A673 (cell line): Measurements from ENCODE around the gene TSR3. TPM values are rescaled to one million over a fixed set of nuclear protein-coding genes. Genes with fewer than 3 reads are reported as not detected.

Experiments
- BruUV-seq: library from RNA; stranded (reverse); fragments of 400-500 nt; replicated peaks from 2 replicates; lab custom pipeline; 2021; lab: Mats Ljungman, UMichigan
- CTCF ChIA-PET: fragments of 300-600 bp; sonication (Branson Sonifier 250); formaldehyde crosslinking; loops from one replicate; lab custom pipeline; 2022; ENCODE audit warnings: antibody characterized with exemption; lab: Charles Lee
- POLR2A ChIA-PET: fragments of 300-600 bp; sonication (Branson Sonifier 250); formaldehyde crosslinking; loops from one replicate; lab custom pipeline; 2022; ENCODE audit warnings: antibody characterized with exemption; ENCODE audit not compliant: low non-redundant PET; lab: Charles Lee
- DNase-seq: peaks from one replicate; pipeline ENCODE4 v3.0.0-alpha.2; 2015; ENCODE audit warnings: low spot score
- H3K27ac ChIP-seq: fragments of 200-600 bp; sonication (generic); 2 replicates; pipeline ENCODE4 v1.5.1; 2016; ENCODE audit warnings: mixed run types, low read depth, mild to moderate bottlenecking, mixed read lengths, antibody characterized with exemption, low read length; ENCODE audit not compliant: poor library complexity, severe bottlenecking
- H3K27me3 ChIP-seq: fragments of 200-600 bp; sonication (generic); replicated peaks from 2 replicates; pipeline ENCODE4 v1.6.1; 2017; ENCODE audit warnings: mixed run types, low read depth, mild to moderate bottlenecking, mixed read lengths, antibody characterized with exemption, low read length; ENCODE audit not compliant: insufficient read depth, poor library complexity
- H3K36me3 ChIP-seq: fragments of 200-600 bp; sonication (generic); 2 replicates; pipeline ENCODE4 v1.6.1; 2016; ENCODE audit warnings: mixed run types, mild to moderate bottlenecking, mixed read lengths, antibody characterized with exemption, low read length; ENCODE audit not compliant: insufficient read depth, poor library complexity, severe bottlenecking
- H3K4me1 ChIP-seq: fragments of 200-600 bp; sonication (generic); 2 replicates; pipeline ENCODE4 v1.6.1; 2017; ENCODE audit warnings: mixed run types, mild to moderate bottlenecking, mixed read lengths, antibody characterized with exemption, low read length; ENCODE audit not compliant: insufficient read depth, poor library complexity, severe bottlenecking
- H3K4me3 ChIP-seq: fragments of 200-600 bp; sonication (generic); 2 replicates; pipeline ENCODE4 v1.5.1; 2016; ENCODE audit warnings: low read depth, mixed run types, mild to moderate bottlenecking, mixed read lengths, low read length; ENCODE audit not compliant: poor library complexity, severe bottlenecking
- H3K9me3 ChIP-seq: fragments of 200-600 bp; sonication (generic); 2 replicates; pipeline ENCODE4 v1.6.1; 2016; ENCODE audit warnings: mixed run types, low read depth, mild to moderate bottlenecking, mixed read lengths, antibody characterized with exemption, low read length; ENCODE audit not compliant: poor library complexity, severe bottlenecking
- CTCF ChIP-seq: fragments of 300-800, 200-600 bp; sonication (generic); conservative IDR thresholded peaks from 2 replicates; pipeline ENCODE4 v1.5.1; 2017; ENCODE audit warnings: low read depth, mild to moderate bottlenecking, antibody characterized with exemption, low read length, moderate library complexity, mixed read lengths
- EZH2 ChIP-seq: fragments of 200-600 bp; sonication (generic); IDR thresholded peaks from 2 replicates; pipeline ENCODE4 v1.6.1; 2017; ENCODE audit warnings: borderline replicate concordance, low read depth, mild to moderate bottlenecking, mixed read lengths, antibody characterized with exemption, low read length; ENCODE audit not compliant: poor library complexity, severe bottlenecking
- intact Hi-C: fragments of 100-400 bp; cut with micrococcal nuclease; formaldehyde crosslinking; loops from one replicate; pipeline ENCODE4 v1.10.0; 2022; ENCODE audit not compliant: unreplicated experiment
- total RNA-seq: library from RNA; stranded (reverse); gene quantifications from 2 replicates; pipeline ENCODE4 v1.2.3, GENCODE V29; 2021

TSR3 gene
- total RNA-seq, 1 experiment from 2014 or later = 57.2 TPM

GRCh38 chr16:1325673-1326371 is 25.9 kb downstream of the TSR3 start:
- H3K9me3 ChIP-seq = no peaks in the 10 kb centered on the region
- no peaks in the 10 kb centered on the region for H3K27me3 ChIP-seq
- BruUV-seq = no TSS peak
- ChIA-PET POLR2A (no interaction called here), CTCF (no interaction called here)
- H3K36me3 ChIP-seq = peaks cover 37% of the 10 kb centered on the region
- intact Hi-C loops = no loop called here
- H3K4me3 ChIP-seq = no peak overlapping the region
- TF ChIP-seq EZH2 (no peak), CTCF (no peak)
- H3K27ac ChIP-seq = no peak overlapping the region
- H3K4me1 ChIP-seq = no peaks in the 10 kb centered on the region
- DNase-seq = no peak

GRCh38 chr16:1325261-1325660 is 26.4 kb downstream of the TSR3 start:
- ChIA-PET CTCF (no interaction called here), POLR2A (no interaction called here)
- TF ChIP-seq EZH2 = no peak
- no peak for TF ChIP-seq CTCF
- Histone ChIP-seq H3K9me3 (no peaks in the 10 kb centered on the region), H3K27ac (no peak overlapping the region), H3K27me3 (no peaks in the 10 kb centered on the region), H3K36me3 (peaks cover 43% of the 10 kb centered on the region), H3K4me3 (no peak overlapping the region), H3K4me1 (no peaks in the 10 kb centered on the region)
- intact Hi-C loops = no loop called here
- no peak for DNase-seq
- BruUV-seq = no TSS peak

- intact Hi-C loops = no loop called here
- Histone ChIP-seq H3K27me3 (no peaks in the 10 kb centered on the region), H3K9me3 (no peaks in the 10 kb centered on the region), H3K36me3 (peaks cover 52% of the 10 kb centered on the region), H3K27ac (no peak overlapping the region), H3K4me3 (no peak overlapping the region), H3K4me1 (no peaks in the 10 kb centered on the region)
- ChIA-PET CTCF (no interaction called here), POLR2A (no interaction called here)
- no peak for TF ChIP-seq CTCF
- TF ChIP-seq EZH2 = no peak
- no TSS peak for BruUV-seq
- DNase-seq = no peak
These were observed 27.3 kb downstream of the TSR3 start for GRCh38 chr16:1324286-1324826.
